Type B pancreatic cell (in vitro differentiated cells): ENCODE measurements around the gene FOXN3. TPM values are rescaled to one million over a fixed set of nuclear protein-coding genes. Genes with fewer than 3 reads are reported as not detected.

ENCODE experiments used
- DNase-seq: peaks from one replicate; pipeline ENCODE4 v3.0.0; 2021; ENCODE audit warnings: mixed read lengths; ENCODE audit not compliant: unreplicated experiment; ENCODE audit errors: extremely low spot score
- H3K27ac Mint-ChIP-seq: 2 replicates; pipeline ENCODE4 v1.8.0; 2021; ENCODE audit warnings: mild to moderate bottlenecking, mixed read lengths
- H3K27me3 Mint-ChIP-seq: 2 replicates; pipeline ENCODE4 v1.8.0; 2021; ENCODE audit warnings: mixed read lengths
- H3K36me3 Mint-ChIP-seq: 2 replicates; pipeline ENCODE4 v1.8.0; 2021; ENCODE audit warnings: mixed read lengths
- H3K4me1 Mint-ChIP-seq: one replicate; pipeline ENCODE4 v1.8.0; 2021; ENCODE audit warnings: mixed read lengths; ENCODE audit not compliant: unreplicated experiment
- H3K4me3 Mint-ChIP-seq: 2 replicates; pipeline ENCODE4 v1.8.0; 2021; ENCODE audit warnings: mild to moderate bottlenecking, mixed read lengths
- H3K9me3 Mint-ChIP-seq: 2 replicates; pipeline ENCODE4 v1.8.0; 2021; ENCODE audit warnings: mixed read lengths
- total RNA-seq: library from RNA; stranded (reverse); gene quantifications from 2 replicates; pipeline ENCODE4 v1.2.1, GENCODE V29; 2021; ENCODE audit warnings: low replicate concordance
- TF ChIP-seq, protein P1 (sequence below): fragments of 200-600 bp; sonication (generic); conservative IDR thresholded peaks from 2 replicates; pipeline ENCODE4 v1.5.0; 2021; ENCODE audit warnings: antibody characterized with exemption, mild to moderate bottlenecking

The FOXN3 gene
- total RNA-seq, 1 donor from 2014 or later: 73.5 TPM

DNA sequence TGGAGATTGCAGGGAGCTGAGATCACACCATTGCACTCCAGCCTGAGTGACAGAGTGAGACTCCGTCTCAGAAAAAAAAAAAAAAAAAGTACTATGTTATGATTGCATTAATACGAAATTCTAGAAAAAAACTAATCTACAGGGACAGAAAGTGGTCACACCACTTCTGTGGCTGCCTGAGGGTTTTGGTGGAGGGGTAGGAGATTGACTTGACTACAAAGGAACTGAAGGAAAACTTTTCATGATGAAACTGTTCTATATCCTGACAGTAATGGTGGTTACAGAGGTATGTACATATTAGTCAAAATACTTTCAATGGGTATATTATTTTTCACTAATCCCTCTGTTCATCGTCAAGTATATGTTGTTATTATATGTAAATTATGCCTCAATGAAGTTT, 42.1 kb downstream of the FOXN3 start:
- Mint-ChIP-seq H3K27me3 (no peaks in the 10 kb centered on the region), H3K4me3 (no peak overlapping the region), H3K36me3 (peaks cover 21% of the 10 kb centered on the region), H3K9me3 (no peaks in the 10 kb centered on the region), H3K27ac (peak overlapping the region; percentile 5), H3K4me1 (peaks cover 11% of the 10 kb centered on the region)
- no peak for DNase-seq
- TF ChIP-seq, protein P1, sequence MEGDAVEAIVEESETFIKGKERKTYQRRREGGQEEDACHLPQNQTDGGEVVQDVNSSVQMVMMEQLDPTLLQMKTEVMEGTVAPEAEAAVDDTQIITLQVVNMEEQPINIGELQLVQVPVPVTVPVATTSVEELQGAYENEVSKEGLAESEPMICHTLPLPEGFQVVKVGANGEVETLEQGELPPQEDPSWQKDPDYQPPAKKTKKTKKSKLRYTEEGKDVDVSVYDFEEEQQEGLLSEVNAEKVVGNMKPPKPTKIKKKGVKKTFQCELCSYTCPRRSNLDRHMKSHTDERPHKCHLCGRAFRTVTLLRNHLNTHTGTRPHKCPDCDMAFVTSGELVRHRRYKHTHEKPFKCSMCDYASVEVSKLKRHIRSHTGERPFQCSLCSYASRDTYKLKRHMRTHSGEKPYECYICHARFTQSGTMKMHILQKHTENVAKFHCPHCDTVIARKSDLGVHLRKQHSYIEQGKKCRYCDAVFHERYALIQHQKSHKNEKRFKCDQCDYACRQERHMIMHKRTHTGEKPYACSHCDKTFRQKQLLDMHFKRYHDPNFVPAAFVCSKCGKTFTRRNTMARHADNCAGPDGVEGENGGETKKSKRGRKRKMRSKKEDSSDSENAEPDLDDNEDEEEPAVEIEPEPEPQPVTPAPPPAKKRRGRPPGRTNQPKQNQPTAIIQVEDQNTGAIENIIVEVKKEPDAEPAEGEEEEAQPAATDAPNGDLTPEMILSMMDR: no peak

DNA sequence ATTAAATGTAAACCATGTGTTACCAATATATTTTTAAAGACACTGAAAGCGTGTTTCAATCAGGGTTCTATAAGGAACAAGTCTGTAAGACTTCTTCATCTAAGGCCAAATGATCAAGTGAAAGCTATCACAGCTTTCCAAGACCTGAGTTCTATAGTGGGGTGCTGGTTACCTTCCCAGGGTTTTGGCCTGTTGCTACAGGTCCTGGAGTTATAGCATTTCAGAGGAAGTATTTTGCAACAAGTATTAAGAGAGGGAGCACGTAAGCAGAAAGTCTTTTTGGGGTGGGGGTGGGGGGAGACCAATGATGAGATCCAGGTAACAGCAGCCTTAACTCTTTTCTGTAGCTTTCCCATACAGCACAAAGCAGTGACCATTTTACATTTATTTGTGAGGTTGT, 43.8 kb downstream of the FOXN3 start:
- Mint-ChIP-seq H3K27ac (no peak overlapping the region), H3K4me1 (peaks cover 23% of the 10 kb centered on the region), H3K9me3 (peaks cover 5% of the 10 kb centered on the region), H3K27me3 (no peaks in the 10 kb centered on the region), H3K4me3 (no peak overlapping the region), H3K36me3 (peaks cover 24% of the 10 kb centered on the region)
- no peak for DNase-seq
- TF ChIP-seq, protein P1: no peak

DNA sequence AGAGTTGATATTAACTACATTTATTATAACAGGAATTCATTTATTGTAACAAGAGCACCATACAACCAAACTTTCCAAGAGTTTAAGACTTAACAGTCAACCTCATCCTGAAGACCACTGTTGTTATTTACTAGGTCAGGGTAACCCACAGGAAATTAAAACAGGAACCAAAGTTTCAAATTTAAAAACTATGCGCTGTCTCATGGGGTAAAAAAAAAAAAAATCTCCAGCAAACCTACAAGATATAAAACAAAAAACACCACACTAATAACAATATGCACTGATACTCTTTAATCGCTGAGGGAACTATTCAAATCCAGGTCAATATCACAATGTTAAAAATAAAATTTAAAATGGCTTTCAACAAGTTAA, 44.5 kb downstream of the FOXN3 start:
- TF ChIP-seq, protein P1: no peak
- H3K4me1 Mint-ChIP-seq: peaks cover 23% of the 10 kb centered on the region

DNA sequence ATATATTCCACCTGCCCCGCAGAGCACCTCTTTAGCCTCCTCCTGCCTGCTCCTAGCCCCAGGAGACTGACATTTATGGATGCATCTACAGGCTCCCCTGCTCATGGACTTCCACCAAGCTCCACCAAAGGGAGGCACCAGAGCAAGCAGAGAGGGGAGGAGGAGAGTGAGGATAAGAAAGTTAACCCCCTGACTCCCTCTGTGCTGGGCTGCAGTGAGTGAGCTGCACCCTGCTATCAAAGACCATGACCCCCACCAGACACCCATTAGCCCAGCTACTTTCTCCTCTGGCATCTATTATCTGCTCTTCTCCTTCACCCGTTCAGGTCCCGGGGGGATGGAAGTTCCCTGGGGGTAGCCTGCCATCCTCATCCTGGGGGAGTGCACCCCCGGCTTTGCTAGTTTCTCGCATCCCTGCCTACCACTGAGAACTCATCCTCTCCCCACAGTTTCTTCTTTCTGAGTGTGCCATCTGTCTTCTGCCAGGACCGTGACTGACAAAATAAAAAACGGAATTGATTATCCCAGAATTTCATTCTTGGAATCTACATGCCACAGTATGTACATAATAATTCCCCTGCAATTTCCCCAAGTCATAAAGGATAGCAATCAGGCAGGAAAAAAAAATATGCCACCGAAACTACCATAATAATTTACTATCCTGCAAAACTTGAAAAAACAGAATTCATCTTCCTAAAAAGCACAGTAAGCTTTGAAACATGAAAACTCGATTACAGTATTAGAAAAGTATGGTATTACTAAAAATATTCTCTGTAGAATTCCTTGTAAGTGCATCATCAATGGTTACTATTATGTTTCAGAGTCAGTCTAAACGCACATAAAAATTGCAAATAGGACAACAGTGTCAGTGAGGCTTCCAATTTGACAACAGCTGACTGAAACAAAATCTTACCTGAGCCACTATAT, 45.2 kb downstream of the FOXN3 start:
- peaks cover 23% of the 10 kb centered on the region for H3K4me1 Mint-ChIP-seq
- peaks cover 14% of the 10 kb centered on the region for H3K36me3 Mint-ChIP-seq
- H3K4me3 Mint-ChIP-seq: no peak overlapping the region
- no peaks in the 10 kb centered on the region for H3K27me3 Mint-ChIP-seq
- peaks cover 5% of the 10 kb centered on the region for H3K9me3 Mint-ChIP-seq
- TF ChIP-seq, protein P1: no peak
- H3K27ac Mint-ChIP-seq: no peak overlapping the region
- DNase-seq: no peak

More for the DNA sequence above, 44.5 kb downstream of the FOXN3 start:
- H3K4me3 Mint-ChIP-seq: no peak overlapping the region
- no peaks in the 10 kb centered on the region for H3K27me3 Mint-ChIP-seq
- no peak for DNase-seq
- peaks cover 5% of the 10 kb centered on the region for H3K9me3 Mint-ChIP-seq
- no peak overlapping the region for H3K27ac Mint-ChIP-seq
- H3K36me3 Mint-ChIP-seq: peaks cover 19% of the 10 kb centered on the region

DNA sequence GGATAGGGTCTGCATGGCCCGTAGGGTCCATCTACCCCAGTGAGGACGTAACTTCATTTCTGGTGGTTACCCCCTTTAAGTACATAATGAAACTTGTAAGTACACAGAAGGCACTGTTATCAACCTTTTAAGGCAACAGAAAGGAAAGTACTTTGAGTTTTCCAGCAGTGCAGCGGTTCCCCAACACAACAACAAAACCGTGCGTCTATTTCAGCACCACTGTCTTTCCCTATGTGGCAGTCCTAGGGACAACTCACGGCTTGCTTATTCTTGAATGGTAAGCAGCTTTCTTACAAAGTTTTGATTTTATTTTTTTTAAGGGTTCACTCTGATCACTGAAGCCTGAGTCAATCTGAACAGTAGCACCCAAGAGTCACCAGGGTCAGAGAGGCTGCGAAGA, 46.3 kb downstream of the FOXN3 start:
- Mint-ChIP-seq H3K4me1 (peaks cover 23% of the 10 kb centered on the region), H3K4me3 (no peak overlapping the region), H3K27me3 (no peaks in the 10 kb centered on the region), H3K36me3 (peaks cover 13% of the 10 kb centered on the region), H3K9me3 (peaks cover 5% of the 10 kb centered on the region), H3K27ac (peak overlapping the region; percentile 50)
- no peak for DNase-seq
- TF ChIP-seq, protein P1: no peak
